HTERT RPE-1 (cell line): ENCODE measurements around the gene RSPH10B2.
"Not testable (repeated sequence)": the region's sequence is repeated elsewhere in the genome, so short reads cannot be mapped to it uniquely, and the experiment has no call there.

Experiments used
- in situ Hi-C: fragments of 300-500 bp; cut with MboI; formaldehyde crosslinking; loops from 4 replicates; pipeline ENCODE4 v1.14.3; 2020; ENCODE audit warnings: low sequenced_read_pairs

The RSPH10B2 gene

GRCh38 chr7:6753964-6754363, at the start of gene RSPH10B2:
Gene RSPH10B2, plus strand, starts transcription at chr7:6754103. Its CDS starts 3,575 bp downstream, at chr7:6757678.
- in situ Hi-C loops, result not testable (repeated sequence)

DNA sequence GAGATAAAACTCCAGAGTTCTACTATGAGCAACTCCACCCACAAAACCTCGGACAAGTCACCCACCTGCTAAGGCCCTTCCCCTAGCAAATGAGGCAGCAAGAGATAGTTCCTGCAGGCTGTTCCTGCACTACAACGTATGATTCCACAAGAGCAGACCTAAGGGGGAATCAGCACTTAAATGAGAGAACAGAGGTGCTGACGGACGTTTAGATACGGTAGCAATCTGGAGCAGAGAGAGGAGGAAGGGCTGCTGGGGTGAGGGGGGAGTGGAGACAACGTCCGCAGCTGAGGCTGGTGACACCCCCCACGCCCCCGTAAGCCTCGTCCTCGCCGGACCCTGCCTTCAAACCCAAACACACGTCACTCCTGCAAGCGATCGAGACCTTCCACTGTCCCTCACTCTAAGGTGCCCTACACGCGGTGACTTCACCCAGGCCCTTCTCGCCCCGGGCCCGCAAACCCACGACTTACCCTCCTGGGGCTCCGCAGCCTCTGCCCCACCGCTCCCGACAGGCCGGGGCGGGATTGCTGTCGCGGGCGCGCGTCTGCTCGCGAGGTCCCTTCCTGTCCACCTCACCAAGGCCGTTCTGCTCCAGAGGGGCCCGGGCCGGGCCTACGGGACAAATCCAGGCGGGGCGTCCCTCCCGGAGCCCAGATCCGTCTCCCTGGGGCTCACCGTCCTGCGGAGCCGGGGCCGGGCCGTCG, 47.8 kb upstream of the RSPH10B2 start:
- in situ Hi-C loops, result no loop called here

- in situ Hi-C loops, result no loop called here
Observed at GRCh38 chr7:6706666-6707407, 47.1 kb upstream of the RSPH10B2 start, which contains the start of gene ZNF12. Gene ZNF12, minus strand, starts transcription at chr7:6706947. Its CDS starts 1,774 bp downstream, at chr7:6705173.

DNA sequence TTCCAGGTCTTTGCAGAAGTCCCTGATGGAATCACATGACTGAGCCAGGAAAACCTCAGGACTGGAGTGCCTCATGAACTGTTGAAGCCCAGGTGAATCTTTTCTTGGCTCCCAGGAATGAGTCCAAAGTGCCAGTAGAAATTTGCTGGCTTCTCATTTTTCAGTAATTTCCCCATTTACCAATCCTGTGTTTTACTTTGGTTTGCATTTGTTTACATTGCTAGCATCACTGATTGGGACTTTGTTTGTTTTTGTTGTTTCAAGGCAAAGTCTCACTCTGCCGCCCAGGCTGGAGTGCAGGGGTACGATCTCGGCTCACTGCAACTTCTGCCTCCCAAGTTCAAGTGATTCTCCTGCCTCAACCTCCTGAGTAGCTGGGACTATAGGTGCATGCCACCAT, 45.6 kb upstream of the RSPH10B2 start:
- in situ Hi-C loops, result no loop called here

DNA sequence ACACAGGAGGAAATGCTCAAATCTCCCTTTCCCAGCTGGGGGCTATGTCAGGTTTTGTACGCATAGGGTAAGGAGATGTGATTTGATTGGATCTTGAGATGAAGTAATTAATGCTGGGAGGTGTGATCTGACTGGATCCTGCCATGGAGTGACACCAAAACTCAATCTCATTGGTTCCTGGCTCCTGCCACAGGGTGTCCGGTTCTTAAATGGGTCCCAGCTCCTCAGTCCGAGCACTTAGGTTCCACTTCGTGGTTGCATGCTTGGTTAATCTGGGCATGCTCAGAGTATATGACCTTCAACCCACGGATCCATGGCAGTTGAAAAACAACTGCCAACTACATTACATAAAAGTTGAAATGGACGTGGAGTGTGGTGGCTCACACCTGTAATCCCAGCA, 44.1 kb upstream of the RSPH10B2 start:
- in situ Hi-C loops, result no loop called here

DNA sequence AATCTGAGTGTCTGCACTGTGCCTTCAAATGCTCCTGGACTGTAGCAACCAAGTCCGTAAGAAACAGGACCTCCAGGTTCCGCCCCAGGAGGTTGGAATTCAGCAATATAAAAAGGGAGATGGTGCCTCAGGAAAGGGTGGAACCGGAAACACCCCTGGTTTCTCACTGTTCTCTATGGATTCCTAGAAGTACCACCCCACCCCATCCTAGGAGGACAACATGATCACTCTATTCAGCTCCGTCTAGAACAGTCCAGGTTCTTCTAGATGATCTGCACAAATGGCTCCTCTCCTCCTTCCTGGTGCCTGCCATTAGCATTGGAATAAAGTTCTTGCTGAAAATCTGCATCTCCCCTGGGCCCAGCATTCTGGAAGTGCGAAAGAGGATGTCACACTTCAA, 39.5 kb upstream of the RSPH10B2 start:
- in situ Hi-C loops, result no loop called here

DNA sequence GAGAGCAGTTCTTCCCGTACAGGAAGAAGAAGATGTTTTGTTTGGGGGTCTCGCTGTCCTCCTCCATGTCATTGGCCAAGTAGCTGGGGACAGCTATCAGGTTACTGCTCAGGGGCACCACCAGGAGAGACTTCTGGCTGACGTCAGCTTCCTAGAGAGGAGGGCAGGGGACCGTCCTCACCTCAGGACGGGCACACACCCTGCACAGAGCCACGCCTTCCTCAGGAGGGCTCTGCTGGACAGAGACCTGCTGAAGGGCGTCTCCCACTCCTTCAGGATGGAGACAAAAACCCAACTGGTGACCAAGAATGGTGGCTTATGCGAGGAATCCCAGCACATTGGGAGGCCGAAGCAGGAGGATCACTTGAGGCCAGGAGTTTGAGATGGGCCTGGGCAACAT, 38.0 kb upstream of the RSPH10B2 start:
- in situ Hi-C loops, result not testable (repeated sequence)

GRCh38 chr7:6718124-6718523, 35.8 kb upstream of the RSPH10B2 start:
- in situ Hi-C loops, result no loop called here

- in situ Hi-C loops, result not testable (repeated sequence)
Observed at GRCh38 chr7:6724351-6724750, 29.6 kb upstream of the RSPH10B2 start.

- in situ Hi-C loops, result no loop called here
Observed at GRCh38 chr7:6725003-6725402, 28.9 kb upstream of the RSPH10B2 start.

- in situ Hi-C loops, result not testable (repeated sequence)
Observed at GRCh38 chr7:6726341-6726740, 27.6 kb upstream of the RSPH10B2 start.

DNA sequence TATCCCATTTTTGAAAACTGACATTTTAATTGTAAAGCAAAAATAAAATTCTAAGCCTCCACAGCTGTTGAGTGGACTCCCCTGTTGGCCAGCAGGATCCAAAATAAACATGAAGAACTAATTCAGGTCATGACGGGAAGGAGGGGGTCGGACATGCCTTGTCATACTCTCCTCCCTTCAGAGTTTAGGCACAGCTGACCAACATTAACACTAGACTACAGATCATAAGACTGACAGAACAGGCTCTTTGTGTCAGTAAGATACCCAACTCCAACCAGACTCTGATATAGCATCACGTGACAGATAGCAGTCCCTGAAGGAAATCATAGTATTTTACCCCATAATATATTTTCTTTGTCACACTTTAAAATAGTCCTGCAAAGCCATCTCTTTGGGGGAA, 26.2 kb upstream of the RSPH10B2 start:
- in situ Hi-C loops, result no loop called here

GRCh38 chr7:6728893-6729491, 24.9 kb upstream of the RSPH10B2 start:
- in situ Hi-C loops, result not testable (repeated sequence)

DNA sequence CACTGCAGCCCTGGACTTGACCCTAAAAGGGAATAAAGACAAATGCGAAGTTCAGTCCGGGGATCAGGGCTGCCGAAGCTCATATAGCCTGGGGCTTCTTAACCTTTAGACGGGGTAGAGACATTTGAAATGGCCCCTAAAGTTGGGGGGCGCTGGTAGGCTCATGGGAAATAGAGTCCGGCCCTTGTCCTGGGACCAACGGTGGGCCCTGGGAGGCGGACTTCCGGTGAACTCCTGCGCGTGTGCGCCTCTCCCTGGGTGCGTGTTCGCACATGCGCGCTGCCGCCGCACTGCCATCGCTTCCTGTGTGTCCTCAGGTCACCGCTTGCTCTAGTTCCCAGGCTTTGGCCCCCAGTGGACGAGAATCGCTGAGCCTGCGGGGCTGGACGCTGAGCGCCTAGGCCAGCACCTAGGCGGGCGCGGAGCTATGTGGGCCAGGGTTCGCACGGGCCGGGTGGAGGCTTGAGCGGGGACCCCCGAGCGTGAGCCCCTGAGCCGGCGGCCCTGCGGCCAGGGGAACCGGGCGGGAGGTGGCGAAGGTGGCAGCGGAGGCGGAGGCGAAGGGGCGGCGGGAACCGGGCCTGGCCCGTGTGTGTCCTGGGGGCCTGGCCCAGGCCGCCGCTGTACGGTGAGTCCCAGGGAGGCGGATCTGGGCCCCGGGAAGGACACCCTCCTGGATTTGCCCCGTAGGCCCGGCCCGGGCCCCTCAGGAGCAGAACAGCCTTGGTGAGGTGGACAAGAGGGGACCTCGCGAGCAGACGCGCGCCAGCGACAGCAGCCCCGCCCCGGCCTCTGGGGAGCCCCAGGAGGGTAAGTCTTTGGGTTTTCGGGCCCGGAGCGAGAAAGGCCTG, 24.2 kb upstream of the RSPH10B2 start:
- in situ Hi-C loops, result no loop called here

- in situ Hi-C loops, result no loop called here
Observed at GRCh38 chr7:6730343-6730633, 23.6 kb upstream of the RSPH10B2 start.

- in situ Hi-C loops, result not testable (repeated sequence)
Observed at GRCh38 chr7:6738415-6738814, 15.5 kb upstream of the RSPH10B2 start.

DNA sequence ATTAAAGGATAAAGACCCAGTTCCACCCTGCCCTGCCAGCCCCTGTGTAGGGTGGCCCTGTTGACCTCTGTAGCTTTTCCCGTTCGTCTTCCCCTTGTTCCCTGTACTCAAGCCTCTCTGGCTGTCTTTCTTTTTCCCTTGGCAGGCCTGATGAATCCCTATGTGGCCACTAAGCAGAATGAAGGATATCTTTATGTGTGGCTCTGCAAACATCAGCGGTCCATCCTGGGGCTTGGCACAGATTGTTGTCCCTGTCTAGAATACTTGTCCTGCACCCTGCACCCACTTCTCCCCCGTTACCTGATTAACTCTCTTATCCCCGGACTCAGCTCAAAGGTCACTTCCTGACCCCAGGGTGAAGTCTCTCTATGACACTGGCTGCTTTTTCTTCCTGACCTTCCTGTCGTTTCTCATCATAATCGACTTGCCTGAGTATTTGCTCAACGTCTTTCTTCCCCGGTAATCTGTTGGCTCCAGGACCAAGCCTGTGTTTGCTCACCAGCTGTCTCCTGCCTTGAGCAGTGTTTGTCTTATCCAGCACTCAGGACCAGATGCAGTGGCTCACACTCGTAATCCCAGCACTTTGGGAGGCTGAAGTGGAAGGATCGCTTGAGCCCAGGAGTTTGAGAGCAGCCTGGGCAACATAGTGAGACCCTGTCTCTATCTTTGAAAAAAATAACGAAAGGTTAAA, 9.3 kb upstream of the RSPH10B2 start:
- in situ Hi-C loops, result not testable (repeated sequence)

- in situ Hi-C loops, result not testable (repeated sequence)
Observed at GRCh38 chr7:6749335-6749734, 4.6 kb upstream of the RSPH10B2 start.

- in situ Hi-C loops, result not testable (repeated sequence)
Observed at GRCh38 chr7:6750173-6750572, 3.7 kb upstream of the RSPH10B2 start.

DNA sequence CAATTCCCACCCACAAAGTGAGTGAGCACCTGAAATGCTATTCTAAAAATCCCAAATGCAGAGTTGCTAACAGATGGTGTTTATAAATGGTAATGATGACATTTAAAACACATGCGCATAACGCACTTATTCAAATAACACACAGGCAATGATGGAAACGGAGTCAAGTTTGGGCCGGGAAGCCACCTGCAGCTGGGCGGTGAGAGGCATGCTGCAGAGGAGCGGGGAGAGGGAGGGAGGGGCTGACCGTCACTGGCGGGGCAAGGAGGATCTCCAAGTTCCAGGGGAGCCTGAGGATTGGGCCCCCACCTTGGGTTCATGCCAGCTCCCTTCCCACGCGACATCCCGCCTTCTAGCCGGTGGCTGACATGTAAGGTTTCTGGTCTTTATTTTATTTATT, 7.3 kb downstream of the RSPH10B2 start:
- in situ Hi-C loops, result not testable (repeated sequence)

- in situ Hi-C loops, result not testable (repeated sequence)
Observed at GRCh38 chr7:6781581-6781980, 27.7 kb downstream of the RSPH10B2 start.
